Left colon (tissue), 2 donors: ENCODE measurements around the gene APOBEC2. TPM values are rescaled to one million over a fixed set of nuclear protein-coding genes. Genes with fewer than 3 reads are reported as not detected.

Source experiments
- ATAC-seq: fragments of 200-7000 bp; cut with Tn5 transposase; one replicate; pipeline ENCODE4 v1.9.1; 2020; ENCODE audit warnings: mild to moderate bottlenecking, moderate library complexity
- DNase-seq, 2 donors: peaks; one replicate each; pipeline ENCODE4 v3.0.0-alpha.2; 2020
- intact Hi-C, 2 donors: fragments of 100-400 bp; cut with DNase I in 1 of 2; cut with micrococcal nuclease in 1 of 2; formaldehyde crosslinking; loops; one replicate each; pipeline versions ENCODE4 v1.11.2 to v1.14.0; 2022; cut with DNase I, micrococcal nuclease
- total RNA-seq, 2 donors: library from RNA; stranded (reverse); fragmentation: NEBNext Ultra II Directional; extraction: Animal tissue kit (Norgen Biotek cat#: 25700); gene quantifications; one replicate each; pipeline ENCODE4 v1.2.1, GENCODE V29; 2021
- donor health status: DM: no; HTN: no; CAD: no.
- donor health status: DM: yes; HTN: yes; CAD: no.

Gene APOBEC2
- total RNA-seq, 2 donors from 2014 or later, result not detected

- intact Hi-C loops, result no loop called here
- DNase-seq (no peak), ATAC-seq (no peak)
Measured at GRCh38 chr6:41074692-41075436, 21.9 kb downstream of the APOBEC2 start.

GRCh38 chr6:41075651-41076626, 22.9 kb downstream of the APOBEC2 start:
- DNase-seq, result no peak
- no peak for ATAC-seq
- intact Hi-C loops, result no loop called here

GRCh38 chr6:41077536-41077935, 24.5 kb downstream of the APOBEC2 start:
- intact Hi-C loops, result no loop called here
- ATAC-seq, result no peak
- DNase-seq, result no peak

- intact Hi-C loops, result no loop called here
- peak; percentile 40 for ATAC-seq
- DNase-seq, result no peak
Measured at GRCh38 chr6:41078101-41078500, 25.1 kb downstream of the APOBEC2 start.

- DNase-seq, result no peak
- intact Hi-C loops, result no loop called here
- ATAC-seq, result no peak
Measured at GRCh38 chr6:41079080-41079479, 26.1 kb downstream of the APOBEC2 start.

GRCh38 chr6:41080621-41081020, 27.6 kb downstream of the APOBEC2 start:
- intact Hi-C loops, result no loop called here
- ATAC-seq (no peak), DNase-seq (no peak)

- DNase-seq (no peak), ATAC-seq (no peak)
- intact Hi-C loops, result no loop called here
Measured at GRCh38 chr6:41083072-41083471, 30.1 kb downstream of the APOBEC2 start.

GRCh38 chr6:41085182-41085581, 32.2 kb downstream of the APOBEC2 start:
- ATAC-seq (no peak), DNase-seq (no peak)
- intact Hi-C loops, result no loop called here

GRCh38 chr6:41088451-41088850, 35.4 kb downstream of the APOBEC2 start:
- intact Hi-C loops, result no loop called here

GRCh38 chr6:41090841-41091761, 38.1 kb downstream of the APOBEC2 start:
- ATAC-seq (no peak), DNase-seq (no peak)
- intact Hi-C loops, result loop anchor here in 1 of 2 donors (10.0 kb wide), 1 partner anchor 224 kb away; no protein-coding TSS in a partner anchor

More at GRCh38 chr6:41088451-41088850, 35.4 kb downstream of the APOBEC2 start:
- no peak for ATAC-seq
- DNase-seq, result no peak

- ATAC-seq, result no peak
- no peak for DNase-seq
- intact Hi-C loops, result loop anchor here in 1 of 2 donors (10.0 kb wide), 1 partner anchor 222 kb away; no protein-coding TSS in a partner anchor
Measured at GRCh38 chr6:41092421-41093140, 39.6 kb downstream of the APOBEC2 start.

GRCh38 chr6:41093729-41094128, 40.7 kb downstream of the APOBEC2 start:
- intact Hi-C loops, result loop anchor here in 1 of 2 donors (10.0 kb wide), 1 partner anchor 221 kb away; no protein-coding TSS in a partner anchor
- no peak for ATAC-seq
- DNase-seq, result no peak

GRCh38 chr6:41097467-41098090, 44.6 kb downstream of the APOBEC2 start:
- ATAC-seq, result no peak
- intact Hi-C loops, result loop anchor here in 1 of 2 donors (10.0 kb wide), 1 partner anchor 217 kb away; no protein-coding TSS in a partner anchor
- no peak for DNase-seq

- intact Hi-C loops, result loop anchor here in 1 of 2 donors (10.0 kb wide), 1 partner anchor 216 kb away; no protein-coding TSS in a partner anchor
- DNase-seq, result no peak
- ATAC-seq, result no peak
Measured at GRCh38 chr6:41098366-41098765, 45.4 kb downstream of the APOBEC2 start.

- no peak for ATAC-seq
- no peak for DNase-seq
- intact Hi-C loops, result no loop called here
Measured at GRCh38 chr6:41100871-41101287, 47.9 kb downstream of the APOBEC2 start.

- no peak for ATAC-seq
- intact Hi-C loops, result no loop called here
Measured at GRCh38 chr6:41103847-41104246, 50.8 kb downstream of the APOBEC2 start.

GRCh38 chr6:41111017-41111416, 58.0 kb downstream of the APOBEC2 start:
- DNase-seq (no peak), ATAC-seq (no peak)
- intact Hi-C loops, result no loop called here

More at GRCh38 chr6:41103847-41104246, 50.8 kb downstream of the APOBEC2 start:
- no peak for DNase-seq
